K562 (cell line): ENCODE results near the gene RIMKLA. TPM values are rescaled to one million over a fixed set of nuclear protein-coding genes. Genes with fewer than 3 reads are reported as not detected.

ENCODE experiments used
- FOXJ2 ChIP-seq: fragments of 200-800 bp; sonication (Bioruptor generic); IDR thresholded peaks from 2 replicates; pipeline ENCODE4 v1.6.1; 2016; ENCODE audit warnings: missing genetic modification characterization, missing compliant biosample characterization
- RBFOX2 ChIP-seq: fragments of 200-400 bp; formaldehyde crosslinking; IDR thresholded peaks from 2 replicates; pipeline ENCODE4 v1.6.1; 2017; ENCODE audit warnings: low read depth, mild to moderate bottlenecking, low read length, moderate library complexity
- TAL1 ChIP-seq: fragments of 450-650 bp; IDR thresholded peaks from 2 replicates; pipeline ENCODE4 v1.6.1; 2016; ENCODE audit warnings: mild to moderate bottlenecking
- ZNF592 ChIP-seq: fragments of 450-650 bp; IDR thresholded peaks from 2 replicates; pipeline ENCODE4 v1.6.1; 2017; ENCODE audit warnings: antibody characterized with exemption, mild to moderate bottlenecking
- polyA plus RNA-seq, 8 experiments: library from polyadenylated mRNA; depleted of rRNA in 4 of 8; stranded (reverse) in 5 of 8; unstranded in 3 of 8; fragments of >200 nt; fragmentation: Nextera tagmentation in 2 of 8; fragmentation: Illumina TruSeq in 1 of 8; extraction: Ambion mirVana in 2 of 8; extraction: Trizol in 1 of 8; gene quantifications; 2 replicates each; pipeline versions ENCODE4 v1.2.1 to v1.2.3, GENCODE V29; 2011 to 2014; ENCODE audit warnings: inconsistent platforms in 1 of 8, missing spikeins in 1 of 8
- total RNA-seq, 7 experiments: library from RNA; depleted of rRNA in 6 of 7; stranded (reverse); fragments of >200 nt in 6 of 7; fragmentation: Illumina TruSeq in 2 of 7; extraction: Trizol in 2 of 7; gene quantifications; 2 replicates each; pipeline versions ENCODE4 v1.2.1 to v1.2.3, GENCODE V29; 2011 to 2021; ENCODE audit warnings: low replicate concordance in 1 of 7
- TF ChIP-seq, protein P1 (sequence below), 2 experiments: fragments of 450-650 bp; conservative IDR thresholded peaks; 2 replicates each; pipeline ENCODE4 v1.6.1; 2017; ENCODE audit warnings: mild to moderate bottlenecking in 2 of 2, moderate library complexity in 2 of 2
- TF ChIP-seq, protein P2 (sequence below): sonication (generic); formaldehyde crosslinking; IDR thresholded peaks from 2 replicates; pipeline ENCODE4 v1.8.0; 2023; ENCODE audit warnings: mild to moderate bottlenecking, missing genetic modification reagents
- TF ChIP-seq, protein P3 (sequence below), 2 experiments: fragments of 450-650 bp; formaldehyde crosslinking in 1 of 2; IDR thresholded peaks; 2 replicates each; pipeline versions ENCODE4 v1.4.0 to v1.6.1; 2014 to 2020; ENCODE audit warnings: mild to moderate bottlenecking in 2 of 2, borderline replicate concordance in 1 of 2, low read depth in 1 of 2

RIMKLA gene
- total and polyA plus RNA-seq, 9 of the 15 experiments (the other 6 are each of a cell fraction or from before 2014, with no cell fraction given): 0.02 TPM; not detected in 8

DNA sequence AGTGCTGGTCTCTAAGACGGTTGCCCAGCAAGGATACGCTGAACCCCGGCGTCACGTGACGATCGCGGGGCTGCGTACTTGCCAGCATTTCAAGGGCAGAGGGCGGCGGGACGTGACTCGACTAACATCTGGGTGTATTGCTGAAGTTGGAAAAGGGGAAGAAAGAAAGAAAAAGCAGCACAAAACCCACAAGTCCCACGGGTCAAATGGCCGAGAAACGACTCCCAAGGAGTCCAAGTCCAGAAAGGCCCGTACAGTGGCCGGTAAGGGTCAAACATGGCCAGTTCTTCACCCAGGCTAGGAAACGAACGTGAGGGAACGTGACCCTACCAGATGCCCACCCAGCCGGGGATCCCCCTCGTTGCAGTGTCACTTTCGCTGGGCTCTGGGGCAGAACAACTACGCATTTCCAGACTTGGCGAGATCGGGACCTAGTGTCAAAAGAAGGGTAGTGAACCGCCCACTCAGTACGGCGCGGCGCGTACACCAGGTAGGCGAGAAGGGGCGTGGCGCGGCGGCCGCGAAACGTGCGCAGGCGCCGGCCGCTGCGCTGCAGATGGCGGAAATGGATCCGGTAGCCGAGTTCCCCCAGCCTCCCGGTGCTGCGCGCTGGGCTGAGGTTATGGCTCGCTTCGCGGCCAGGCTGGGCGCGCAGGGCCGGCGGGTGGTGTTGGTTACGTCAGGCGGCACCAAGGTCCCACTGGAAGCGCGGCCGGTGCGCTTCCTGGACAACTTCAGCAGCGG lies 75.6 kb downstream of the RIMKLA start, which contains the start of the genes PPCS and ZMYND12 (continued):
- TF ChIP-seq, protein P1, sequence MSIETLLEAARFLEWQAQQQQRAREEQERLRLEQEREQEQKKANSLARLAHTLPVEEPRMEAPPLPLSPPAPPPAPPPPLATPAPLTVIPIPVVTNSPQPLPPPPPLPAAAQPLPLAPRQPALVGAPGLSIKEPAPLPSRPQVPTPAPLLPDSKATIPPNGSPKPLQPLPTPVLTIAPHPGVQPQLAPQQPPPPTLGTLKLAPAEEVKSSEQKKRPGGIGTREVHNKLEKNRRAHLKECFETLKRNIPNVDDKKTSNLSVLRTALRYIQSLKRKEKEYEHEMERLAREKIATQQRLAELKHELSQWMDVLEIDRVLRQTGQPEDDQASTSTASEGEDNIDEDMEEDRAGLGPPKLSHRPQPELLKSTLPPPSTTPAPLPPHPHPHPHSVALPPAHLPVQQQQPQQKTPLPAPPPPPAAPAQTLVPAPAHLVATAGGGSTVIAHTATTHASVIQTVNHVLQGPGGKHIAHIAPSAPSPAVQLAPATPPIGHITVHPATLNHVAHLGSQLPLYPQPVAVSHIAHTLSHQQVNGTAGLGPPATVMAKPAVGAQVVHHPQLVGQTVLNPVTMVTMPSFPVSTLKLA (conservative IDR thresholded peaks at IDR 0.05): peak; percentile 48 to 73
- TF ChIP-seq, protein P2, sequence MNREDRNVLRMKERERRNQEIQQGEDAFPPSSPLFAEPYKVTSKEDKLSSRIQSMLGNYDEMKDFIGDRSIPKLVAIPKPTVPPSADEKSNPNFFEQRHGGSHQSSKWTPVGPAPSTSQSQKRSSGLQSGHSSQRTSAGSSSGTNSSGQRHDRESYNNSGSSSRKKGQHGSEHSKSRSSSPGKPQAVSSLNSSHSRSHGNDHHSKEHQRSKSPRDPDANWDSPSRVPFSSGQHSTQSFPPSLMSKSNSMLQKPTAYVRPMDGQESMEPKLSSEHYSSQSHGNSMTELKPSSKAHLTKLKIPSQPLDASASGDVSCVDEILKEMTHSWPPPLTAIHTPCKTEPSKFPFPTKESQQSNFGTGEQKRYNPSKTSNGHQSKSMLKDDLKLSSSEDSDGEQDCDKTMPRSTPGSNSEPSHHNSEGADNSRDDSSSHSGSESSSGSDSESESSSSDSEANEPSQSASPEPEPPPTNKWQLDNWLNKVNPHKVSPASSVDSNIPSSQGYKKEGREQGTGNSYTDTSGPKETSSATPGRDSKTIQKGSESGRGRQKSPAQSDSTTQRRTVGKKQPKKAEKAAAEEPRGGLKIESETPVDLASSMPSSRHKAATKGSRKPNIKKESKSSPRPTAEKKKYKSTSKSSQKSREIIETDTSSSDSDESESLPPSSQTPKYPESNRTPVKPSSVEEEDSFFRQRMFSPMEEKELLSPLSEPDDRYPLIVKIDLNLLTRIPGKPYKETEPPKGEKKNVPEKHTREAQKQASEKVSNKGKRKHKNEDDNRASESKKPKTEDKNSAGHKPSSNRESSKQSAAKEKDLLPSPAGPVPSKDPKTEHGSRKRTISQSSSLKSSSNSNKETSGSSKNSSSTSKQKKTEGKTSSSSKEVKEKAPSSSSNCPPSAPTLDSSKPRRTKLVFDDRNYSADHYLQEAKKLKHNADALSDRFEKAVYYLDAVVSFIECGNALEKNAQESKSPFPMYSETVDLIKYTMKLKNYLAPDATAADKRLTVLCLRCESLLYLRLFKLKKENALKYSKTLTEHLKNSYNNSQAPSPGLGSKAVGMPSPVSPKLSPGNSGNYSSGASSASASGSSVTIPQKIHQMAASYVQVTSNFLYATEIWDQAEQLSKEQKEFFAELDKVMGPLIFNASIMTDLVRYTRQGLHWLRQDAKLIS (CRISPR knock-in tag): no peak
- no peak for TF ChIP-seq FOXJ2
- TF ChIP-seq ZNF592: peak; percentile 36; the same call in 1 of the 2 replicates
- peak; percentile 96 for TF ChIP-seq RBFOX2
- TF ChIP-seq TAL1: no peak
- TF ChIP-seq, protein P3, sequence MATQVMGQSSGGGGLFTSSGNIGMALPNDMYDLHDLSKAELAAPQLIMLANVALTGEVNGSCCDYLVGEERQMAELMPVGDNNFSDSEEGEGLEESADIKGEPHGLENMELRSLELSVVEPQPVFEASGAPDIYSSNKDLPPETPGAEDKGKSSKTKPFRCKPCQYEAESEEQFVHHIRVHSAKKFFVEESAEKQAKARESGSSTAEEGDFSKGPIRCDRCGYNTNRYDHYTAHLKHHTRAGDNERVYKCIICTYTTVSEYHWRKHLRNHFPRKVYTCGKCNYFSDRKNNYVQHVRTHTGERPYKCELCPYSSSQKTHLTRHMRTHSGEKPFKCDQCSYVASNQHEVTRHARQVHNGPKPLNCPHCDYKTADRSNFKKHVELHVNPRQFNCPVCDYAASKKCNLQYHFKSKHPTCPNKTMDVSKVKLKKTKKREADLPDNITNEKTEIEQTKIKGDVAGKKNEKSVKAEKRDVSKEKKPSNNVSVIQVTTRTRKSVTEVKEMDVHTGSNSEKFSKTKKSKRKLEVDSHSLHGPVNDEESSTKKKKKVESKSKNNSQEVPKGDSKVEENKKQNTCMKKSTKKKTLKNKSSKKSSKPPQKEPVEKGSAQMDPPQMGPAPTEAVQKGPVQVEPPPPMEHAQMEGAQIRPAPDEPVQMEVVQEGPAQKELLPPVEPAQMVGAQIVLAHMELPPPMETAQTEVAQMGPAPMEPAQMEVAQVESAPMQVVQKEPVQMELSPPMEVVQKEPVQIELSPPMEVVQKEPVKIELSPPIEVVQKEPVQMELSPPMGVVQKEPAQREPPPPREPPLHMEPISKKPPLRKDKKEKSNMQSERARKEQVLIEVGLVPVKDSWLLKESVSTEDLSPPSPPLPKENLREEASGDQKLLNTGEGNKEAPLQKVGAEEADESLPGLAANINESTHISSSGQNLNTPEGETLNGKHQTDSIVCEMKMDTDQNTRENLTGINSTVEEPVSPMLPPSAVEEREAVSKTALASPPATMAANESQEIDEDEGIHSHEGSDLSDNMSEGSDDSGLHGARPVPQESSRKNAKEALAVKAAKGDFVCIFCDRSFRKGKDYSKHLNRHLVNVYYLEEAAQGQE (IDR thresholded peaks at IDR 0.05; ENCODE audit: borderline replicate concordance): no peak
- TF ChIP-seq, protein P3 (CRISPR knock-in tag; IDR thresholded peaks at IDR 0.05; ENCODE audit: low read depth): peak; percentile 72; the same call in 1 of the 2 replicates
